ENCODE data around the gene ARPP21. TPM values are rescaled to one million over a fixed set of nuclear protein-coding genes. Genes with fewer than 3 reads are reported as not detected.

ARPP21 gene
- total RNA-seq = not detected in 2 replicates

GRCh38 chr3:35639254-35640186, at the start of gene ARPP21:
Gene ARPP21 (plus strand): TSS chr3:35639525. CDS start chr3:35681752, 42,227 bp downstream.

